Measurements from ENCODE around the gene SERPINA5.

DNA sequence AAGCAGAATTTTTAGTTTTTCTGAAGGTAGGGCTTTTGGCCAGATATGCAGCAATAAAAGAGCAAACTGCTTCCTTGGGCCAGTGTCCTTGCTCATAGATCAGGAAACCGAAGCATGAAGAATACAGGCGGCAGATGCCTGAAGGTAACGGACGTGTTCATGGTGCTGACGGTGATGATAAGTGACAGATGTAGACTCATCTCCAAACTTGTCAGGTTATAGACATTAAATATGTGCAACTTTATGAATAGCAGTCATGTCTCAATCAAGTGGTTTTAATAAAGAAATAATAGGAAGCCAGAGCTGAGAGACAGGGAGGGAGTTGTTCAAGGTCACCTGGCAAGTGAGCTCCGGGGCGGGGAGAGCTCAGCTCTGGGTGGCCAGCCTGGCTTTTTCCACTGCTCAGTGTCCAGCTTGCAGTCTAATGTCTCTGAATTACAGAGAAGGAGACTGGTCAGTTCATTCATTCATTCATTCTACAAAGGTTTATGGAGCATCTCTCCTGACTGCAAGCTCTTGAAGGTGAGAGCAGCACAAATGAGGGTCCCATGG lies 1.0 kb downstream of the SERPINA5 start:
- no peak for TF ChIP-seq RAD21 (IDR thresholded peaks at IDR 0.05 in 1 of 2, conservative IDR thresholded peaks at IDR 0.05 in 1 of 2; ENCODE audit: low read depth in 2 of 2, low read length in 2 of 2)
- no peak for TF ChIP-seq POLR2A (IDR thresholded peaks at IDR 0.05; ENCODE audit: control extremely low read depth in 1 of 2, low read depth in 2 of 2, low read length in 2 of 2)
- TF ChIP-seq CEBPB (IDR thresholded peaks at IDR 0.05; ENCODE audit: low read depth, low read length) = no peak
- TF ChIP-seq TAF1 (IDR thresholded peaks at IDR 0.05; ENCODE audit: low read depth, low read length) = no peak
- no peak for TF ChIP-seq NRF1 (IDR thresholded peaks at IDR 0.05; ENCODE audit: low read depth, low read length)
- no peak for TF ChIP-seq NANOG (IDR thresholded peaks at IDR 0.05; ENCODE audit: insufficient read depth, low read depth, low read length, poor library complexity, severe bottlenecking)
- TF ChIP-seq, protein P1, sequence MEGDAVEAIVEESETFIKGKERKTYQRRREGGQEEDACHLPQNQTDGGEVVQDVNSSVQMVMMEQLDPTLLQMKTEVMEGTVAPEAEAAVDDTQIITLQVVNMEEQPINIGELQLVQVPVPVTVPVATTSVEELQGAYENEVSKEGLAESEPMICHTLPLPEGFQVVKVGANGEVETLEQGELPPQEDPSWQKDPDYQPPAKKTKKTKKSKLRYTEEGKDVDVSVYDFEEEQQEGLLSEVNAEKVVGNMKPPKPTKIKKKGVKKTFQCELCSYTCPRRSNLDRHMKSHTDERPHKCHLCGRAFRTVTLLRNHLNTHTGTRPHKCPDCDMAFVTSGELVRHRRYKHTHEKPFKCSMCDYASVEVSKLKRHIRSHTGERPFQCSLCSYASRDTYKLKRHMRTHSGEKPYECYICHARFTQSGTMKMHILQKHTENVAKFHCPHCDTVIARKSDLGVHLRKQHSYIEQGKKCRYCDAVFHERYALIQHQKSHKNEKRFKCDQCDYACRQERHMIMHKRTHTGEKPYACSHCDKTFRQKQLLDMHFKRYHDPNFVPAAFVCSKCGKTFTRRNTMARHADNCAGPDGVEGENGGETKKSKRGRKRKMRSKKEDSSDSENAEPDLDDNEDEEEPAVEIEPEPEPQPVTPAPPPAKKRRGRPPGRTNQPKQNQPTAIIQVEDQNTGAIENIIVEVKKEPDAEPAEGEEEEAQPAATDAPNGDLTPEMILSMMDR (IDR thresholded peaks at IDR 0.05; ENCODE audit: control extremely low read depth in 1 of 3, insufficient read depth in 1 of 3, low read depth in 1 of 3, low read length in 3 of 3) = no peak

Measured in H1 (cell line).